Measurements from ENCODE around the gene PSIP1.
A peak's percentile ranks its signal among the peaks of the same experiment; 100 is the strongest.

Gene PSIP1

DNA sequence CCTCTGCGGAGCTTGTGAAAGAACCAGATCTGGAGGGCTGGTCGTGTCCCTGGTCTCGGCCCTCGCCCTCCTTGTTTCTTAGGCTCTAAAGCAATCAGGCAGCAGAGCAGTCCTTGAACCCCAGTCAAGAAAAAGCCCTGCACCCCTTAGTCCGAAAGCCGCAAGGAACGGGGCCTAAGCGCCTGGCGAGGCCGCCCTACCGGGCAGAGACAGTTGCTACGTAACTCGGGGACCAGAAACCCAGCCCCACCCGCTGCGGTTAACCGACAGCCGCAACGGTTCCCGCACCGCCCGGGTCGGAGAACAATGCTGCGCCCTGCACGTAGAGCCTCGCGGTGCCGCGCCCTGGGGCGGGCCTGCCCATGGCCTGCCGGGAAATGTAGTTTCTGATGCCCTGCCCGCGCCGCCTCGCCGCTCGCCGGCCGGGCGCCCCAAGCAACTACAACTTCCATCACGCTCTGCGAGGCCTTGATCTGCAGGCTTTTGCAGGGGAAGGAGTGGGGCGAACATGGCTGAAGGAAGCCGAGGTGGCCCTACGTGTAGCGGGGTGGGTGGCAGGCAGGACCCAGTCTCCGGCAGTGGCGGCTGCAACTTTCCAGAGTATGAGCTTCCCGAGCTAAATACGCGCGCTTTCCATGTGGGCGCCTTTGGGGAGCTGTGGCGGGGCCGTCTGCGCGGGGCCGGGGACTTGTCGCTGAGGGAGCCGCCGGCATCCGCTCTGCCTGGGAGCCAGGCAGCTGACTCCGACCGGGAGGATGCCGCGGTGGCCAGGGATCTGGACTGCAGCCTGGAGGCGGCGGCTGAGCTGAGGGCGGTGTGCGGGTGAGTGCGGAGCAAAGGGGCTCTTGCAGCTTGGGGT is 88.2 kb downstream of the PSIP1 start, which contains the start of gene SNAPC3 (continued):
- TF ChIP-seq, protein P1, sequence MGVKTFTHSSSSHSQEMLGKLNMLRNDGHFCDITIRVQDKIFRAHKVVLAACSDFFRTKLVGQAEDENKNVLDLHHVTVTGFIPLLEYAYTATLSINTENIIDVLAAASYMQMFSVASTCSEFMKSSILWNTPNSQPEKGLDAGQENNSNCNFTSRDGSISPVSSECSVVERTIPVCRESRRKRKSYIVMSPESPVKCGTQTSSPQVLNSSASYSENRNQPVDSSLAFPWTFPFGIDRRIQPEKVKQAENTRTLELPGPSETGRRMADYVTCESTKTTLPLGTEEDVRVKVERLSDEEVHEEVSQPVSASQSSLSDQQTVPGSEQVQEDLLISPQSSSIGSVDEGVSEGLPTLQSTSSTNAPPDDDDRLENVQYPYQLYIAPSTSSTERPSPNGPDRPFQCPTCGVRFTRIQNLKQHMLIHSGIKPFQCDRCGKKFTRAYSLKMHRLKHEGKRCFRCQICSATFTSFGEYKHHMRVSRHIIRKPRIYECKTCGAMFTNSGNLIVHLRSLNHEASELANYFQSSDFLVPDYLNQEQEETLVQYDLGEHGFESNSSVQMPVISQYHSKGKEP (tag by site-specific recombination; IDR thresholded peaks at IDR 0.05): peak; percentile 70
- TF ChIP-seq, protein P2, sequence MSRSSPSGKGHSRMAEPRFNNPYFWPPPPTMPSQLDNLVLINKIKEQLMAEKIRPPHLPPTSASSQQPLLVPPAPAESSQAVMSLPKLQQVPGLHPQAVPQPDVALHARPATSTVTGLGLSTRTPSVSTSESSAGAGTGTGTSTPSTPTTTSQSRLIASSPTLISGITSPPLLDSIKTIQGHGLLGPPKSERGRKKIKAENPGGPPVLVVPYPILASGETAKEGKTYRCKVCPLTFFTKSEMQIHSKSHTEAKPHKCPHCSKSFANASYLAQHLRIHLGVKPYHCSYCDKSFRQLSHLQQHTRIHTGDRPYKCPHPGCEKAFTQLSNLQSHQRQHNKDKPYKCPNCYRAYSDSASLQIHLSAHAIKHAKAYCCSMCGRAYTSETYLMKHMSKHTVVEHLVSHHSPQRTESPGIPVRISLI (tag by site-specific recombination; IDR thresholded peaks at IDR 0.05): no peak
- no peak for TF ChIP-seq OVOL3 (tag by site-specific recombination; IDR thresholded peaks at IDR 0.05)
- TF ChIP-seq ZNF776 (tag by site-specific recombination; IDR thresholded peaks at IDR 0.05; ENCODE audit: borderline replicate concordance): no peak; the same call in 1 of the 2 replicates
- no peak for TF ChIP-seq ZNF302 (tag by site-specific recombination; IDR thresholded peaks at IDR 0.05; ENCODE audit: low read depth)
- TF ChIP-seq ZNF433 (tag by site-specific recombination; IDR thresholded peaks at IDR 0.05; ENCODE audit: low read depth): no peak
- no peak for TF ChIP-seq SETDB1 (IDR thresholded peaks at IDR 0.05; ENCODE audit: insufficient read length, low read length)
- TF ChIP-seq ZNF423 (tag by site-specific recombination; IDR thresholded peaks at IDR 0.05): peak; percentile 63; the same call in 1 of the 2 replicates
- TF ChIP-seq PRDM1 (tag by site-specific recombination; IDR thresholded peaks at IDR 0.05): no peak
- TF ChIP-seq EGR2 (tag by site-specific recombination; IDR thresholded peaks at IDR 0.05; ENCODE audit: low read depth): no peak
- no peak for TF ChIP-seq SALL2 (tag by site-specific recombination; IDR thresholded peaks at IDR 0.05; ENCODE audit: borderline replicate concordance)
- no peak for TF ChIP-seq ZNF239 (tag by site-specific recombination; IDR thresholded peaks at IDR 0.05)
- TF ChIP-seq KLF9 (tag by site-specific recombination; IDR thresholded peaks at IDR 0.05; ENCODE audit: low read depth): peak; percentile 39; the same call in 1 of the 2 replicates
- peak; percentile 41; the same call in 1 of the 2 replicates for TF ChIP-seq ZNF561 (tag by site-specific recombination; IDR thresholded peaks at IDR 0.05; ENCODE audit: borderline replicate concordance)
- TF ChIP-seq ZNF132 (tag by site-specific recombination; IDR thresholded peaks at IDR 0.05; ENCODE audit: borderline replicate concordance): no peak
- no peak for TF ChIP-seq ZNF266 (tag by site-specific recombination; IDR thresholded peaks at IDR 0.05; ENCODE audit: low read depth)
- TF ChIP-seq ZBTB20 (tag by site-specific recombination; IDR thresholded peaks at IDR 0.05): peak; percentile 98
- TF ChIP-seq GFI1B (tag by site-specific recombination; IDR thresholded peaks at IDR 0.05): no peak
- no peak for TF ChIP-seq ZNF677 (tag by site-specific recombination; IDR thresholded peaks at IDR 0.05)
- no peak for TF ChIP-seq ZNF350 (tag by site-specific recombination; IDR thresholded peaks at IDR 0.05)
- TF ChIP-seq ZNF157 (tag by site-specific recombination; IDR thresholded peaks at IDR 0.05): no peak
- TF ChIP-seq MEIS1 (CRISPR knock-in tag; IDR thresholded peaks at IDR 0.05; ENCODE audit: borderline replicate concordance): no peak
- peak; percentile 99 for TF ChIP-seq ZBTB8A (tag by site-specific recombination; IDR thresholded peaks at IDR 0.05)
- peak; percentile 97 for TF ChIP-seq ZNF76 (tag by site-specific recombination; IDR thresholded peaks at IDR 0.05; ENCODE audit: borderline replicate concordance, low read depth)
- TF ChIP-seq ZNF558 (tag by site-specific recombination; IDR thresholded peaks at IDR 0.05): no peak
- TF ChIP-seq ZNF596 (tag by site-specific recombination; IDR thresholded peaks at IDR 0.05): no peak
- TF ChIP-seq, protein P3, sequence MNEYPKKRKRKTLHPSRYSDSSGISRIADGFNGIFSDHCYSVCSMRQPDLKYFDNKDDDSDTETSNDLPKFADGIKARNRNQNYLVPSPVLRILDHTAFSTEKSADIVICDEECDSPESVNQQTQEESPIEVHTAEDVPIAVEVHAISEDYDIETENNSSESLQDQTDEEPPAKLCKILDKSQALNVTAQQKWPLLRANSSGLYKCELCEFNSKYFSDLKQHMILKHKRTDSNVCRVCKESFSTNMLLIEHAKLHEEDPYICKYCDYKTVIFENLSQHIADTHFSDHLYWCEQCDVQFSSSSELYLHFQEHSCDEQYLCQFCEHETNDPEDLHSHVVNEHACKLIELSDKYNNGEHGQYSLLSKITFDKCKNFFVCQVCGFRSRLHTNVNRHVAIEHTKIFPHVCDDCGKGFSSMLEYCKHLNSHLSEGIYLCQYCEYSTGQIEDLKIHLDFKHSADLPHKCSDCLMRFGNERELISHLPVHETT (tag by site-specific recombination; IDR thresholded peaks at IDR 0.05): no peak
- no peak for TF ChIP-seq AEBP2 (tag by site-specific recombination; IDR thresholded peaks at IDR 0.05; ENCODE audit: borderline replicate concordance)
- TF ChIP-seq, protein P4, sequence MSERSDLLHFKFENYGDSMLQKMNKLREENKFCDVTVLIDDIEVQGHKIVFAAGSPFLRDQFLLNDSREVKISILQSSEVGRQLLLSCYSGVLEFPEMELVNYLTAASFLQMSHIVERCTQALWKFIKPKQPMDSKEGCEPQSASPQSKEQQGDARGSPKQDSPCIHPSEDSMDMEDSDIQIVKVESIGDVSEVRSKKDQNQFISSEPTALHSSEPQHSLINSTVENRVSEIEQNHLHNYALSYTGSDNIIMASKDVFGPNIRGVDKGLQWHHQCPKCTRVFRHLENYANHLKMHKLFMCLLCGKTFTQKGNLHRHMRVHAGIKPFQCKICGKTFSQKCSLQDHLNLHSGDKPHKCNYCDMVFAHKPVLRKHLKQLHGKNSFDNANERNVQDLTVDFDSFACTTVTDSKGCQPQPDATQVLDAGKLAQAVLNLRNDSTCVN (tag by site-specific recombination; optimal IDR thresholded peaks at IDR 0.05): peak; percentile 96
- TF ChIP-seq ZNF274 (IDR thresholded peaks at IDR 0.05; ENCODE audit: low read length): no peak
- no peak for TF ChIP-seq ZNF274 (tag by site-specific recombination; IDR thresholded peaks at IDR 0.05; ENCODE audit: borderline replicate concordance)
- TF ChIP-seq SP2 (tag by site-specific recombination; IDR thresholded peaks at IDR 0.05): peak; percentile 71
- TF ChIP-seq ZSCAN30 (tag by site-specific recombination; IDR thresholded peaks at IDR 0.05): peak; percentile 30; the same call in 1 of the 2 replicates
